ENCODE data around the gene CHST1.

CHST1 gene

GRCh38 chr11:45659818-45660160, 5.6 kb downstream of the CHST1 start:
- DNase-seq, result no peak

GRCh38 chr11:45659031-45659817, 6.2 kb downstream of the CHST1 start:
- no peak for DNase-seq

DNA sequence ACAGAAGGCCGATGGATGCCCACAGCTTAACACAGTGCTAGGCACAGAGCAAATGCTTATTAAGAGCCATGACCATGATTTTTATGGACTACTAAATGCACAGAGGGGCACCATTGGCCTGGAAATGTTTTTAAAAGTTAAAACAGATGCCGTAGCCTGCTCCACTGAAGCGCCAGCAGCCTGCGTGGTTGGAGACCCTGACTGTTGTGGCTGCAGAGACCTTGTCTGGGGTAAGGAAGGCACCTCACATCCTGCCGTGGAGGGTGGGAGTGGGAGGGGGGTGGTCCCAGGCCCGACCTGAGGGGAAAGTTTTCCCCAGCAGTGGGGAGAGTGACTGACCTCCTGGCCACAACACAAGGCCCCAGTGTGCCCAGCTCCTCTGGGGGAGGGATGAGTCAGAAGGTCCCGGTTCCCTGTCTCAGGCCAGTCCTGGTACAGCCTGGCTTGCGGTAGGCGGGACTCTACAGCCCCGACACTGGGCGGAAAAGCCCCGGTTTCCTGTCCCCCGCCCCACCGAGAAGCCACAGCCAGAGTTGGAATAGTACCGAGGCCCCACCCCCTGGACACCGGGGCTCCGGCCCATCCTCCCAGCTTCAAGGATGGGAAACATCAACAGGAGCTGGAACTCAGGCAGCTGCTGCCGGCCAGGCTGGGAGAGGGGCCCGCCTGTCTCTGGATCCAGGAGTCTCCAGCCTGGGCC, 7.0 kb downstream of the CHST1 start:
- DNase-seq, result no peak

DNA sequence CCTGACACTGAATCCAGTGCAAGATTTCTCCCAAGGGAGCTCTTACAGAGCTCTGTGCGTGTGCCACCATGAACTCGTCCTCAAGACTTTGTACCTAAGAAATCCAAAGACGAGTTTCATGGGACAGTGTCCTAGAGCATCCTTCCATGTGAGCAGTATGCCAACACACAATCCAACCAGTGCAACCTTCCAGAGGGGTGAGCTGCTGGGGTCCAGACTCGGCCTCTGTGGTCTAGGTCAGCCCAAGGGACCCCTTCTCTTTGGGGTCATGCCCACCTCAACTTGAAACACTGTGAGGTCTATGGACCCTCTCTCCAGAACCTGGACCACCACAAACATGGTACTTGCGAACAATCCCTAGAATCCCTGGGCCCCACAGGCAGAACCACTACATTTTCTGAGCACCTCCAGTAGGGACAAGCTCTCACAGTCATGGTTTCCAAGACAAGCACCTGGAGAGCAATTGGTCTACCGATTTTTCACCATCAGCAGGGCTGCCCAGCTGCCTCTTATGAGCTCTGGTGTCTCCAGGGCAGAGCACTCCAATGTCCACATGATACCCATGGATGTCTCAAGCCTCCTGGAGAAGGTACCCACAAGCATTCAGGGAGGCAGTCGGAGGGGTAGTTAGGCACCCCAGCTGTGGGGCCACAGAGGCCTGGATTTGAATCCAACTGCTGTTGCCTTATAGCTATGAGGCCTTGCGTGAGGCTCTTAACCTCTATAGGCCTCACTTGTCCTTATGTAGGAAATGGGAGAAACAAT, 7.7 kb downstream of the CHST1 start:
- DNase-seq, result no peak

DNA sequence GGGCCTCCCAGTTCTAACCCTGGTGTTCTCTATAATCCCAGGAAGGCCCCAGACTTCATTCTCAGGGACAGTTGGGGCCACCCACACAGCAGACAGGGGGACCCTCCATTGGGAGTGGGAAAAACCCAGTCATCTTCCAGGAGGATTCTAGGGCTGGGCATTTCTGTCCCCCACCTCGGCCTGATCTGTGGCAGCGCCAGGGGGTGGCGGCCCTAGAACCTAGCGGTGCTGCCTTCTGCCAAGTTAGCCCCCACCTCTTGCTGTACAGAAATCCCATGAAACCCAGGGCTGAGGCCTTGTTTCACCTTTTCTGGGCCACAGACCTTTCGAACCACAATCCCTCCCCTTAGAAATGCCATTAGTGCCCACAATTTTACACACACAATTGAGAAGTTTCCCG, 9.6 kb downstream of the CHST1 start:
- DNase-seq, result no peak

- peak; percentile 83 for DNase-seq
Observed at GRCh38 chr11:45655347-45655756, 10.1 kb downstream of the CHST1 start.

DNA sequence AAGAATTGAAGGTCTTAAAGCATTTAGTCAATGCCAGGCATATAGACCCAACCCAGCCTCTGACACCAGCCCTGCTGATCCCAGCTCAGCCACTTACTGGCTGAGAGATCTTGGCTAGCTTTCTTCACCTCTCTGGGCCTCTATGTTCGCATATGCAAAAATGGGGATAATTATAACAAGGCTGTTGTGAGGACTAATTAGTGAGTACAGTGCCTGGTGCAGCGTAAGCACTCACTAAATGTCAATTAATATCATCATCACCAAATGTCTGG, 10.5 kb downstream of the CHST1 start:
- no peak for DNase-seq

GRCh38 chr11:45654231-45655011, 11.0 kb downstream of the CHST1 start:
- peak; percentile 38 for DNase-seq

- DNase-seq, result no peak
Observed at GRCh38 chr11:45653277-45653676, 12.1 kb downstream of the CHST1 start.

DNA sequence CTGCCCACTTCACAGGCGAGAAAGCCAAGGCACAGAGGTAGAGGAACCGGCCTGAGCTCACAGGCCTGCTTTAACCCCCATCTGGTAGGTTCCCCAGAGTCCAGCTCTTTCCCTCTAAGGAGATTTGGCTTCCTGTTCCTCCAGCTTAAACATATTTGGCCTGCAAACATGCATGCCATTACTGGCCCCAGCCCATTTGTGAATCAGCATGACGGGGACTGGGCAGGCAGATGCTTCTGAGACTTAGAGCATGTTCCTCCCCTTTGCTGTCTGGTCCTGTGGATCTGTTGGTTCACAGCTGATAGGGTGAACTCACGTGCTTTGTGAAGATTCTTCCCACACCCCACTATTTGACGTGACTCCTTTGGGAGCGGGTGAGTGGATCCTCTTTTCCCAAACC, 12.6 kb downstream of the CHST1 start:
- DNase-seq, result peak; percentile 46

- peak; percentile 40 for DNase-seq
Observed at GRCh38 chr11:45651841-45652749, 13.3 kb downstream of the CHST1 start.

GRCh38 chr11:45651156-45651555, 14.3 kb downstream of the CHST1 start:
- DNase-seq, result peak; percentile 32

GRCh38 chr11:45650166-45651095, 15.0 kb downstream of the CHST1 start:
- DNase-seq, result peak; percentile 54

DNA sequence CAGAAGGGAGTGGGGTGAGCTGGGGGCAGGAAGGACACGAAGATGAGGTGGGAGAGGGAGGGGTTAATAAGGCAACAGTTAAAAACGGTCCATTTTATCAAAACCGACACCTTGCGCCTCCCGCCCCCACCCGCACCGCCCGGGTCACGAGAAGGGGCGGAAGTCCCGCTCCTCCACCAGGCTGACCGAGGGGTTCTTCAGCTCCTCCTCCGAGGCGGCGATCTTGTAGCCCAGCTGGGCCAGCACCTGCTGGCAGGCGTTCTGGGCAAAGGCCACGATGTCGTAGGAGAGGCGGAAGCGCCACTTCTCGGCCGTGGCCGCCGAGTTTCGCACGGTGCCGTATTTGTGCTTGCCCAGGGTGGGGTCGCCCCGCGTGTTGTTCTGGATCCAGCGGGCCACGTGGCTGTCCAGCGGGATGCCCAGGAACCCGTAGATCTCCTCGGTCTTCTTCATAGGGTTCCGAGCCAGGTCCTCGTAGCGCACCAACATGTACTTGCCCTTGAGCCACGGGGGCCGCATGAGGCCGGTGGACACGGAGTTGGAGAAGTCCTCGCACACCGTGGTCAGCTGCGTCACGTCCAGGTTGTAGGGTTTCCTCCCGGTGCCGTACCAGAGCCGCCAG, 15.8 kb downstream of the CHST1 start:
- peak; percentile 42 for DNase-seq

- DNase-seq, result no peak
Observed at GRCh38 chr11:45648931-45649330, 16.5 kb downstream of the CHST1 start.

DNA sequence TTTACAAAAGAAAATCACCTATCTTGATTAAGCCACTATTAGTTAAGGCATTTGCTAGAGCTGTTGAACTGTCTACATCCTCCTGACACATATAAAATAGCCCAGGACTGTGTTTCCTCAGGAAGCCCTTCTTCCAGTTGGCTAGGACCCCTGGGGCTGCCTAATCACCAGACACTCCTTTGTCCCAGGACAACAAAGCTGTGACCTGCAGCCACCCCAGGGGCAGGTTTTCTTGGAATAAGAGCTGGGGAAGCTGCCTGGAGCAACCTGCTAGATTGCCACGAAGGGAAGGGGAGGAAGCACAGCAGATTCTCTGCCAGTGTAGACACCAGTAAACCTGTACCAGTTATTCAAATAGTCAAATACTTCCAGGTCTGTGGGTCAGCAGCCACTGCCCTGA, 17.6 kb downstream of the CHST1 start:
- DNase-seq, result peak; percentile 45

- DNase-seq, result no peak
Observed at GRCh38 chr11:45647329-45647728, 18.1 kb downstream of the CHST1 start.

GRCh38 chr11:45646275-45646927, 19.0 kb downstream of the CHST1 start:
- peak; percentile 48 for DNase-seq

- peak; percentile 38 for DNase-seq
Observed at GRCh38 chr11:45644981-45645889, 20.2 kb downstream of the CHST1 start.
